CD4-positive, alpha-beta T cell treated with Interleukin-4 for 4 hours (primary cell): ENCODE measurements around the gene JPH2.

Experiments
- DNase-seq: peaks from one replicate; pipeline ENCODE4 v3.0.0-alpha.2; 2020

The JPH2 gene

DNA sequence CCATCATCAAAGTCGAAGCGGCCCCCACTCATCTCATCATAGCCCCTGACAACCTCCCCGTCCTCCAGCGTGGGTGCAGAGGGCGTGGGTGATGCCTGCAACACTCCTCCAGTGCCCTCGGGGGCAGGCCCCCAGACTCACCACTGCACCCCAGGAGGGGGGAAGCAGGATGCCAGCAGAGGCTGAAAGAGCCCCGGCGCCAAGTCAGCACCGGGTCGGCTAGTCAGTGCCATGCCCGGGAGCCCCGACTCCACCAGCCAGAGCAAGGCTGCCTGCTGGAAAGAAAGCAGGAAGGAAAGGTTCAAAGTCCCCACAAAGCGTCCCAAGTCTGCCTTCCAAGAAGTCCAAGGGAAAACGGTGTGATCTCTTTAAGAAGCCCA, 324 bp downstream of the JPH2 start:
- no peak for DNase-seq

DNA sequence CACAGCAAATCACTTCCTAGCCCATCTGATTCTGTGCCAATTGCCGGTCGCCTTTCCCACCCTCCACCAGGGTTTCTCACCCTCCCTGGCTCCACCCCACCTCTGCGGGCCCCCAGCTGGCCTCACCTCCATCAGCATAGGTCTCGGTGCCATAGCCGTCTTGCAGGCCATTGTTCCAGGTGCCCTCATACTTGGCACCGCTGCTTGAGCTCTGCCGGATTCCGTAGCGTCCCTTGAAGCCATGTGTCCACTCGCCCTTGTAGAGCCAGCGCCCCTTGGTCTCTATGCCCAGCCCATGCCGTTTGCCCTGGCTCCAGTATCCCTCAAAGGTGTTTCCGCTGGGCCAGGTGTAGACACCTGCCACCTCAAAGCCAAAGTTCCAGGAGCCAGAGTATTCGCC, 787 bp downstream of the JPH2 start:
- DNase-seq: no peak

DNA sequence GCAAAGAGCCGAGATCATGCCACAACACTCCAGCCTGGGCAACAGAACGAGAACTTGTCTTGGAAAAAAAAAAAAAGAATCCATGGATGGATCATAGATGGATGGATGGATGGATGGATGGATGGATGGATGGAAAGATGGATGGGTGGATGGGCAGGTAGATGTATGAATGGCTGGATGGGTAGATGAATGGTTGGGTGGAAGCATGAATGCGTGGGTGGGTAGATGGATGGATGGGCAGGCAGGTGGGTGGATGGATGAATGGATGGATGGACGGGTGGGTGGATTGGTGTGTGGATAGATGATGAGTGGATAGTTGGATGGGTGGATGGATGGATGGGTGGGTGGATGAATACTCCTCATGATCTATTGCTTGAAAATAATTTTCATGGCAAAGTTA, 1.4 kb downstream of the JPH2 start:
- no peak for DNase-seq

DNA sequence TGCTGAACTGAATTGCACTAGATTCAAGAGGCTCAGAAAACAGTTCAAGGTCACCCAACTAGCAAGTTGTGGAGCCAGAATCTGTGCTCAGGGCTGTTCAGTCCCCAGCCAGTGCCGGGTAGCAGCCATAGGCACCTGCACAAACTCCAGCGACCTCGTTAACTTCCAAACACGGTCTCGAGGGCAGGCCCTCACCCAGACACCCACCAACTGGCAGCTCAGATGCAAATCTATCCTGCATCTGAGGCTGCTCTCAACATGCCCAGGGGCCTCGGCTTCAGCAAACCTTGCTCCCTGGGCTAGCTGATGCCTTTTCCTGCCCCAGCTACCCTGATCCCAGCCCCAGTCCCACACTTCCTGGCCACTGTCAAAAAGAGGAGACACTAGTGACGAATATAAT, 3.7 kb downstream of the JPH2 start:
- no peak for DNase-seq

DNA sequence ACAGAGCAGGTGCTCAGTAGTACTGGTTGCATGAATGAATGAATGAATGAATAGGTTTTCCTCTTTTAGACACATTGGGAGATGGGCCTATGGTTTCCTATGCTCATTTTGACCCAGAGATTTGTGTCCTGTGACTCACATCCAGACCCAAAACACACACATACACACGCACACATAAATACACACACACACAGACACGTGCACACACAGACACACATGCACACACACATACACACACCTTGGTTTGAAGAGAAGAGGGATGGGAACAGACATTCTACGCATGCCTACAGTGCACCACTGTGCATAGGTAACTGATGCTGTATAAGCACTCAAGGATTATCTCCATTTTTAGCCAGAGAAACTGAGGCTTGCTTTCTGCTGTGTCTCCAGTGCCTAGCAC, 4.1 kb downstream of the JPH2 start:
- DNase-seq: no peak

DNA sequence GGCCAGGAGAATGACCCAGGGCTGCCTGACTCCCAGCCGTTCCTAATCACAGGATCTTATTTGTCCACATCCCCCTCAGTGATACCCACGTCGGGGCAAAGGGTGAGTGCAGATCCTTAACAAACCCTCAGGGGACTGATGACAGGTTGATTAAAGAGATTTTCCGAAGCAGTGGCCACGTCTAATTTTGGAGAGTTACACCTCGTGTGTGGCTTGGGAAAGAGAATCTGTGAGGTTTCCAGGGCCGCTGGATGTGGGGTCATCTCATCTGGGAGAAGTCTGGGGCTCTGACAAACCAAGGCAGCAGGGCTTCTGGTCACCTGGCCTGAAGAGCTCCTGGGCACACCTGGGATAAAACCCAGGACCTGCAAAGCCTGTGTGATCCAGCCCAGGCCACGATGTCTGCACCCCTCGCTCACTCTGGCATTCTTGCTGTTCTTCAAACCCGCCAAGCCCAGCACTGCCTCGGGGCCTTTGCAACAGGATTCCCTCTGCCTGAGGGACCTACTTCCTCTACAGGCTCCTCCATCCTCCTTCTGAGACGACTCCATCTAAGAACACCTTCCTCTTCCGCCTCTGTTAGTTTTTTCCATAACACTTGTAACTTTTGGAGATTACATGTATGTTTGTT, 4.7 kb downstream of the JPH2 start:
- no peak for DNase-seq

DNA sequence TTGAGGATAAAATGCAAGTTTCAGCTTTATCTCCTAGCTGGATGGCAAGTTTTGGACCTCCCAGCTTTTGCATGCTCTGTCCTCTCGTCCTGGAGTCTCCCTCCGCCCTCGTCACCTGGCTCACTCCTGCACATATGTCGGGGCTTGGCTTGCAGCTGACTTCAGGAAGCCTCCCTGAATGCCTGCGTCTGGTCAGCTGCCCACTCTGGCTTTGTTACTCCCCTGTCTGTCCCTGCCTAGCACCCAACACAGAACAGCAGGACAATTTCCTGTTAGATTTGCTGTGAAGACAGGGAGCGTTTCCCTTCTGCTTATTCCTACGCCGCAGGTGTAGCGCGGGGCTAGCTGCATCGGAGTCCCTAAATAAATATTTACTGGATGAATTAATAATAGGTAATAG, 5.4 kb downstream of the JPH2 start:
- DNase-seq: no peak

DNA sequence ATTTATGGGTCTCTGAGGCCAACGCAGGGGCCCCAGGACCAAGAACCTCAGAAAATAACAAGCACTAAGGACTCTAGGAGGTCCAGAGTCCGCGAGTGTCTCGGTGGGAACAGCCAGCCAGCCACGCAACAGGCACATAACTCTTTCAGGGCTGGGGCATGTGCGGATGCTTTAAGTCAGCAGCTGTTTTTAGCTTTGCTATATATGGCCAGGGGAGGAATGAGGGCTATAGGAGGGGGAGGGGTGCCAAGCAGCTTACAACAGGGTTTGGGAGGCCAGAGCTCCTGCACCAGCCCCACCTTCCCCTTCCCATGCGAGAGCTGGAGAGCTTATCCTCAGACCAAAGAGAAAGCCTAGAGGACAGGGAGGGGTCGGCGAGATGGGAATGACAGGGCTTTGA, 6.2 kb downstream of the JPH2 start:
- DNase-seq: no peak

DNA sequence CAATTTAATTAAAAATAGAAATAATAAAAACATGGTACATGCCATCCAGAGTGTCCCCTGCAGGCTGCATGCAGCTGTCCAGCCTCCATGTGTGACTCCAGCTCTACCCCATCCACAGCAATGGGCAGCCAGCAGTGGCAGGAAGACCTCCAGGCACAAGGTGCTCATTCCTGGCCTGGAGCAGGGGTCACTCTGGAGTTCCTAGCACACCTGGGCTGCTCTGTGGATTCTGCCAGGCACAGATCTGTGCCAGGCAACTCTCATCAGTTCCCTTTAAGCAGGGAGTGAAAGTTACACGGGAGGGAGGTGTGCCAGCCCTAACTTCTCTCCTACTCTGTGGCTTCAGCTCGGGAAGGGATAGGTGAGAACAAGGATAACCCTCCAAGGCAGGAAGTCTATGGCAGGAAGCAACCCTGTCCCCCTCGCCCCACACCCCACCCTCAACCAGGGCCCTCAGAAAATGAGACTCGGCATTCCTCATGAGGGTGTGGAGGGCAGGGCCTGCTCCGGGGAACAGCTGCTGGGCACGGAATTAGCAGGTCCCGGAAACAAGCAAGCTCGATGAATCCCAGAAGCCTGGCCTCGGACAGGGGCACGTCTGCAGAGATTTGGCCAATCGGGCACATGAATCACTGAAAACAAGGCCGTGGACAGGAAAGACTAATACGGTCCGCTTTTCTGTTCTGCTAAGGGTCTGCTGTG, 10.0 kb downstream of the JPH2 start:
- no peak for DNase-seq

DNA sequence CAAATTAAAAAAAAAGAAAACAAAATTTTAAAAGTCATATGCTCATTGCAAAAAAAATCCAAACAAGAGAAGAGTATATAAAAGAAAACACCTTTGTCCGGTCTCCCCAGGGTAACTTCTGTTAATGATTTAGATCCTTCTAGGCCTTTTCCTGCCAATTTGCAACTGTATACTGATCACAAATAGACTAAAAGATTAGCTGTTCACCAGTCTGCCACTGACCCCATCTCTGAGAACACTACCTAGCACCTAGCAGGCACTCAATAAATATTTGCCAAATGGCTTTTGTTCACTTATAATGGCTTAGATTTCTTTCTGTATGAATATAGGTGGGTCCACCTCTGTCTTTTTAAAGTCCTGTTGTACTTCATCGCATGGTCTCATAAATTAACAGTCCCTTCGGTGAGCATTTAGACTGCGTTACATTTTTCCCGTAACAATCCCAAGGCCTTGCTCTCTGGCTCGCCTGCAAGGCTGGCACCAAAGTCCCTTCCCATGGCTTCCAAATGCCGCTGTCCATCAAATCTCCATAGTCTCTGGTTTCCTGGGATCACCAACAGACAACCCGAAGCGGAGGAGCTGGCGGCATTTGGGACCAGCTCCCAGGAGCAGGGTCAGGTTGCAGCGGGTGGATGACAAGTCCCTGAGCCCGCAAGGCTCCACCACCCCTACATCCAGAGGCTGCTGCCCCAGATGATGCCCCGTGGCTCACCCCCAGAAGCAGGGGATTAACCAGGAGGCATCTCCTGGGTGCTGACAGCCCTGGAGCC, 11.8 kb downstream of the JPH2 start:
- no peak for DNase-seq

DNA sequence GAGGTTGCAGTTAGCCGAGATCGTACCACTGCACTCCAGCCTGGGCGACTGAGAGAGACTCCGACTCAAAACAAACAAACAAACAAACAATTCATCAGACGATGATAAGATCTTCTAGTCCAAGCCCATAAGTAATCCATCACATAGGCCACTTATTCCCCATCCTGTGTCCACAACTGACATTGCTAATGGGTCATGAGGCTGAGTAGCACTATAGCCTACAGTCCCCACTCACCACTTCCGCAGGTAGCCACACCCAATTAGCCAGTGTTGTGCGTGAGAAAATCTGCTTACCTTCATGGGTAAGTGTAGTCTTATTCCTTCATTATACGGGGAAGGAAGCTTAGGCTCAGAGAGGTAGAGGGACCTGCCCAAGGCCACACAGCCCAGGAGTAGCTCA, 13.1 kb downstream of the JPH2 start:
- no peak for DNase-seq

DNA sequence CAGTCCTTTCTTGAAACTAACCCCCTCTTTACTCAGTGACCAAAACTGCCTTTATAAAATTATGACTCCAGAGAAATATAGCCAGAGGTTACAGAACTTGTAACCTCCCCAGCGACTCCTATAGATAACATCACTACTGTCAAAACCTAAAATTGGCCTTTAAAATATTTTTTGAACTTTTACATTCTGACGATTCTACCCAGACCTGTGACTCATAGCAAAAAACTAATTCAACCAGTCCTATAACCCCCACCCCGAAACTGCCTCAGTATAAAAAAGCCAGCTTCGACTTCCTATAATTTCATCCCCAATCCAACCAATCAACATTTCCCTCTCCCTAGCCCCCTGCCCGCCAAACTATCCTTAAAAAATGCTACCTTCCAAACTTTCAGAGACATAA, 13.9 kb downstream of the JPH2 start:
- DNase-seq: no peak

DNA sequence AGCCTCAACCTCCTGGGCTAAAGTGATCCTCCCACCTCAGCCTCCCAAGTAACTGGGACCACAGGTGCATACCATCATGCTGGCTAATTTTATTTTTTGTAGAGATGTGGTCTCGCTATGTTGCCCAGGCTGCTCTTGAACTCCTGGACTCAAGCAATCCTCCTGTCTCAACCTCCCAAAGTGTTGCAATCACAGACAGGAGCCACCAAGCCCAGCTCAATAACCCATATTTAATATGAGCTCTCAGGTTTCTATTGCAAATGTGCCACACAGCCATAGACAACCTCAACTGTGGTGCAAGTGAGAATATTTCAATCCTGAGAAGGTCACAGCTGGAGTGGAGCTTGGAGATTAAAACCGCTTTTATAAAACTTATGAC, 14.4 kb downstream of the JPH2 start:
- DNase-seq: no peak

DNA sequence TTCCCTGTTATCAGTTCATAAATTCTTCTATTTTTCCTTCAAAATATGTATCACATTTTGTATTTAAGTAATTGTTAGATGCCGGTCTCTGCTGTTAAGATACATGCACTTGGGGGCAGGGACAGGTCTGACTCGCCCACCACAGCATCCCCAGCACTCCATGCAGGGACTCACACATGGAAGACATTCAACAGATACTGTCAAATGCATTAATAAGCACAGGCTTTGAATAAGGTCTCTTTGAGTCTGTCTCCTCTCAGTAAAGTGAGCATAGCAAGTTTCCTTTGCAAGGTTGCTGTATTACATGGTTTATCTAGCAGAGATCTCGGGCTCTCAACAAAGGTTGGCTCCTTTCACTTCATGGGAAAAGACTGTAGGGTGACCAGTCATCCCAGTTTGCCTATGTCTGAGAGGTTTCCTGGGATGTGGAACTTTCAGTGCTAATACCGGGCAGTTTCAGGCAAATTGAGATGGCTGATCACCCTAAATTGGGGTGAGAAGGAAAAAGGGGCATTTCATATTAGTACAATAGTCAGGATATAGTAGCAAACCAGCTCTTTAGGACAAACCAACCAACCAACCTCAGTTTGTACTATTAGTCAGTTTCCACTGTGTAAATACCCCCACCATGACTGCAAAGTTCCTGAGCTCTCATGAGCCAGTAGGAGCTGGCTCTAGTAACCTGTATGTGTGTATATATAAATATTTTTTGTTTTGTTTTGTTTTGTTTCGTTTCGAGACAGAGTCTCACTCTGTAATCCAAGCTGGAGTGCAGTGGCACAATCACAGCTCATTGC, 15.0 kb downstream of the JPH2 start:
- DNase-seq: no peak

DNA sequence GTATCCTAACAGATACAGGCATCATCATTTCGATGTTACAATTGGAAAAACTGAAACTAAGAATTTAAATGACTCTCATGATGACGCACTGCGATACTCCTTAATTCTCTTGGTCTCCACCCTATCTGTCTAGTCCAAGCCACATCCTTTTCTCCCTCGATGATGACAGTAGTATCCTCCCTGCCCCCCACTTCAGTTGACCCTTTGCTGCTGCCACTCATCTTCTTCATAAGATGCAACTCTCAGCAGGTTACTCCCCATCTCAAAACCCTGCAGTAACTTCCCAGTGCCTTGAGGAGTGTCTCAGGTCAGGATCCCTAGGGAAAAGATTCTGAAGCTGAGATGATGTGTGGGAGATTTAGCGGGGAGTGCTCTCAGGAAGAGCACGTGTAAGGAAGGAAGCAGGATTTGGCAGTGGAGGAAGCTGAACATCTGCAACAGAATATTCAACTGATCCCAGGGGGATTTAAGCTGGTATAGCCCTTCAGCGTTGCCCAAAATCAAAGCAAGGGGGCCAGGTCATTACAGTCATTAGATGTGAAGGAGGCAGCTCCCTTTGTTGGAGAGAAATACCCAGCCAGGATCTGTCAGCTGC, 16.1 kb downstream of the JPH2 start:
- no peak for DNase-seq

DNA sequence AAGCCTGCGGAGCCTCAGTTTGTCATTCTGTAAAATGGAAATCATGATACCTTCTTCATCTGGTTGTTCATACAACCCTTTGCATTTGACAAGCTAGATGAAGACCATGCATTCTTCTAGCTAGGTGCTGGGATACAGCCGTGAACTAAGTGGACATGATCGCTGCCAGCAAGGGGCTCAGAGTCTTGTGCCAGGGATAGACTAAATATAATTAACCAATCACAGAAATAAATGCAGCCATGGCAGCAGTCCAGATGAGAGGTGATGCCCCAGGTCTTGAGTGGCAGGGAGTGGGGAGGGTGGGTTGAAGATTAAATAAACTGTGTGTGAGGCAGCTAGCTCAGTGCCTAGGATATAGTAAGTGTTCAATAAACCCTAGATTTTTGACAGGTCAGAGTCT, 19.3 kb downstream of the JPH2 start:
- no peak for DNase-seq

DNA sequence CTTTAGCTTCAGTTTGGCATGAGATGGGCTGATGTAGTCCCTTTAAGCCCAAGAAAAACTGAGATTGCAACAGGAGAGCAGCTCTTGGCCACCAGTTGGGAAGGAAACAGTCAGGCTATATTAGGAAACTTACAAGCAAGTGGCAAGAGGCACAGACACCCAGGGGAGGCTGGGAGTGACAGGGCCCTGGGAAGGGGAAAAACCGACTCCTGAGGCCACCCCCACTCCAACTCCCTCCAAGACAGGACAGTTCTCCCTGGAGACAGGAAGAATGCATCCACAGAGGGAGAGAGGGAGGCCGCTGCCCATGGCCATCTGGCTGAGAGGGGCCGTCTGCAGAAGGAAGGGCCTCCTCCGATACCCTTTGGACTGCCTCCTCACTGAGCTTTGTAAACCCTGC, 20.5 kb downstream of the JPH2 start:
- no peak for DNase-seq

DNA sequence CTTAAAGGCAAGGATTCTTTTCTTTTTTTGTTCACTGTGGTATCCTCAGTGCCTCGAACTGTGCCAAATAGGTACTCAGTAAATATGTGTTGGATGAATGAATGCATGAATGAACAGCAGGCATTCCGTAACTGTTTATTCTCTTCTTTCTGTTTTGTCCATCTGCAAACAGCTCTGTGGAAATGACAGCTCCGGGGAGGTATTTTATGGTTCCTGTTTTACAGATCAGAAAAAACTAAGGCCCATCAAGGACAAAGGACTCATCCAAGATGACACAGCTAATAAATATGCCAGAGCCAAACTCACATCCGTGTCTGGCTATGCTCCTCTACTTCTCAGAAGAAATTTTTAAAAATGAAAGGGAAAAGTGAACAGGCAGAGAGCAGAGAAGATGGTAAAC, 21.0 kb downstream of the JPH2 start:
- DNase-seq: no peak

DNA sequence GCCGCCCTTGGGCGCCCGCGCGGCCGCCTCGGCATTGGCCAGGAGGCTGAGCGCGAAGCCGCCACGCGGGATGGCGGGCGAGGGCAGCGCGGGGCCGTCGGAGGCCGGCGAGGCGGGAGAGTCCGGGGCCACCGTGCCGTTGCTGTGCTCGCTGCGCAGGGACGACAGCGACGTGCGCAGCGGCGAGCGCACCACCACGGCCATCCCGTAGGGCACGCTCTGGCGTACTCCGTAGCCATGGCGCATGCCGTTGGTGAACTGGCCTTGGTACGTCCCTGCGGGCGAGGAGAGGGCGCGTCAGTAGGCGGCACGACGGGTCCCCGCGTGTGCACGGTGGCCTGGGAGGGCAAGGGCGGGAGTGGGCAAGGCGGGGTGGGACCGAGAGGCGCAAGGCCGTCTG, 26.9 kb downstream of the JPH2 start:
- DNase-seq: no peak

DNA sequence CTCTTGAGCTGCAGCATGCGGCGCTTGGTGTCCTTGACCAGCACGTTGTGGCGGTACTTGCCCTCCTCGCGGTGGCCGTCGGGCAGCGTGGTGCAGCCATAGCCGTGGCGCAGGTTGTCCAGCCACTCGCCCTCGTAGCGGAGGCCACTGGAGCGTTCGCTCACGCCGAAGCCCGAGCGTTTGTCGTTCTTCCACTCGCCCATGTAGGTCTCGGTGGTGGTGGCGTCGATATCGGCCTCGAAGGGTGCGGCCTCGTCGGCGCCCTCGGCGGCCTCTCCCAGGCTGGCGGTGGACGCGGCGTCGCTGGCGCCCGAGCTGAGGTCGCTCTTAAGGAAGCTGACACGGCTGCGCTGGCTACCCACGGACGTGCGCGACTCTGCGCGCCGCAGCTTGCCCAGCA, 27.3 kb downstream of the JPH2 start:
- no peak for DNase-seq

DNA sequence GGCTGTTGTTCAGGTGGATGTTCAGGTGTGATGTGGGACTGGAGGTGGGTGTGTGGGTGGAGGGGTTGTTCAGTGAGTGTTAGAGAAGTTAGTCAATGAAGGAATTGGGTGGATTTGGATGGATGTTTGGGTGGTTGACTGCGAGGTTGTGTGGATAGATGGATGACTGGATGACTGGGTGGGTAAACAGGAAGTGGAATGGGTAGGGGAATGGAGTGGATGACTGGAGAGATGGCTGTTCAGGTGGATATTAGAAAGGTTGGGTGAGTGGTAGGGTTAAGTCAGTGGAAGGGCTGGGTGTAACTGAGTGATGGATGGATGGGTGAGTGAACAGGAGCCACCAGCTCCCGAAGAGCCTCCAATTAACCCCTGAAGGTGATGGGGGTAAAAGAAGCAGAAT, 27.9 kb downstream of the JPH2 start:
- DNase-seq: no peak

DNA sequence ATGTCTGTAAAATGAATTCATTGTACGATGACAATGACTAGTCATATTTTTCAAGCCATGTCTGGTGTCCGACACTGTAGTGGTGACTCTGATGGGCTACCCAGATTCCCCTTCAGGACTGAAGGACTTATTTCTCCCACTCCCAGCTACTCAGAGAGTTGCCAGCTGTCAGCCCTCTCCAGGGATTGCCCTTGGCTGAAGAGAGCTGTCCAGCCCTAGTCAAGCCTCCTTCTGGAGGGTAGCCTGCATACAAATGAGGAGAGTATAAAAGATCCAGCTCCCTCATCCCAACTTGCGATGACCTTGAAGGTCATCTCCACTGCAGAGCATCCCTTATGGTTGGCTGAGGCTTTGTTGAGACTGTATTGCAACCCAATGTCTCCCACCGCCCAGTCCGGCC, 29.9 kb downstream of the JPH2 start:
- no peak for DNase-seq

DNA sequence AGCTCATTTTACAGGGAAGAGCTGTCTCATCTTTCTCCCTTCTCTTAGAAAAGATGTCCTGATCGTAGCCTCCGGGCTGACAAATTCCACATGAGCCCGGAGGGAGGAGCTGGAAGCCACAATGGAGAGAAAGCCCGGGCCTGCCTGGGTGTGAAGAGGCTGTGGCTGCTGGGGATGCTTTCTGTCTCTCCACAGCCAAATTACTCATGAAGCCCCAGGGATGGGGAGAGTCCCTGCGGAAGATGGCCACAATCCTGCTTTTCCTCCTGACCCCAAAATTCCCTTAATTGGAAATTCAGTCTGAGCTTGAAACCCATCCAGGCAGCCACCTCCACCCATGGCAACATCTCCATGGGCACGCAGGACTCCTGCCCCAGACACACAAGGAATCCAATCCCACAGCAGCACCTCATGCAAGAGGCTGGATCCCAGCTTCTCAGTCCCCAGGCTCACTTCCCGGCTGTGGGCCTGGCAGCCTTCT, 32.4 kb downstream of the JPH2 start:
- DNase-seq: no peak
